Measurements from ENCODE around the gene MORC4. TPM values are rescaled to one million over a fixed set of nuclear protein-coding genes. Genes with fewer than 3 reads are reported as not detected.

The MORC4 gene
- total and polyA plus RNA-seq, 2 experiments from 2014 or later, result 27.7 to 35.7 TPM

GRCh38 chrX:106903291-106903824, 96.7 kb downstream of the MORC4 start, which contains the start of gene RIPPLY1:
TSS of gene RIPPLY1 (minus strand) at chrX:106903341. CDS start at chrX:106903287, 54 bp downstream.
- H3K4me2 ChIP-seq, result no peak within 1 kb of the TSS
- H3K27me3 ChIP-seq, result no peaks in the 10 kb centered on the region
- H3K4me3 ChIP-seq, result no peak within 1 kb of the TSS
- no peak within 1 kb of the TSS for H2AFZ ChIP-seq
- no peaks in the 10 kb centered on the region for H4K20me1 ChIP-seq (ENCODE audit: insufficient read depth, poor library complexity, severe bottlenecking)
- no peak for DNase-seq (ENCODE audit: low spot score)
- H3K27ac ChIP-seq, result peak within 1 kb of the TSS; percentile 48
- no peaks in the 10 kb centered on the region for H3K4me1 ChIP-seq (ENCODE audit: insufficient read depth)
- H3K79me2 ChIP-seq, result no peaks in the 10 kb centered on the region
- 71% methylated on average over 1 of the region's 1 CpG for WGBS (ENCODE audit: low lambda C conversion rate, missing lambda C conversion rate)
- H3K36me3 ChIP-seq (replicated peaks; ENCODE audit: insufficient read depth, low read depth), result no peaks in the 10 kb centered on the region
- H3K9me3 ChIP-seq (ENCODE audit: low read depth), result no peaks in the 10 kb centered on the region
- no peaks in the 10 kb centered on the region for H3K9me2 ChIP-seq (replicated peaks; ENCODE audit: insufficient read depth)
- TF ChIP-seq EZH2phosphoT487 (IDR thresholded peaks at IDR 0.05; ENCODE audit: low read depth, severe bottlenecking, unreplicated experiment) (no peak), EZH2 (IDR thresholded peaks at IDR 0.05; ENCODE audit: borderline replicate concordance) (no peak), CTCF (IDR thresholded peaks at IDR 0.05; ENCODE audit: poor library complexity) (no peak)

DNA sequence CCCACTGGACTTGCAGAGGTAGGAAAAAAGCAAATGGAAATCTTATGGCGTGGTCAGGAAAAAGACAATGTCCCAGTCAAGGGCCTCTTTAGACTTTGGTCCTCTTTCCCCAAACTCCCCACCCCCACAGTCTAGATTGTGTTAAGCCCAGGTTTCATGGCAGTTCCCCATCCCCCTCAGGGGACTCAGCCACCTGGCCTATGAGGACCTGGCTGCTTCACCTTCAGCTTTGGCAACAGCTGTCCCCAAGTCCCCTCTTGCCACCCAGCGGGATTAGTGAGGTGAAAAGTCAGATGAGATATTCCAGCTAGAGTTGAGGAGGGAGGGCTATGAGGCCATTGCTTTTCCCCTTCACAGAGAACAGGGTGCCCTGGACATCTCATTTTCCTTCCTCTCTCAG, 97.3 kb downstream of the MORC4 start:
- Histone ChIP-seq H2AFZ (no peak overlapping the region), H3K27me3 (no peaks in the 10 kb centered on the region), H3K4me1 (ENCODE audit: insufficient read depth) (no peaks in the 10 kb centered on the region), H3K4me2 (no peak overlapping the region), H4K20me1 (ENCODE audit: insufficient read depth, poor library complexity, severe bottlenecking) (no peaks in the 10 kb centered on the region), H3K36me3 (replicated peaks; ENCODE audit: insufficient read depth, low read depth) (no peaks in the 10 kb centered on the region), H3K4me3 (no peak overlapping the region), H3K9me2 (replicated peaks; ENCODE audit: insufficient read depth) (no peaks in the 10 kb centered on the region), H3K27ac (peak overlapping the region; percentile 48), H3K79me2 (no peaks in the 10 kb centered on the region), H3K9me3 (ENCODE audit: low read depth) (no peaks in the 10 kb centered on the region)
- TF ChIP-seq EZH2 (IDR thresholded peaks at IDR 0.05; ENCODE audit: borderline replicate concordance) (no peak), CTCF (IDR thresholded peaks at IDR 0.05; ENCODE audit: poor library complexity) (no peak), EZH2phosphoT487 (IDR thresholded peaks at IDR 0.05; ENCODE audit: low read depth, severe bottlenecking, unreplicated experiment) (no peak)
- DNase-seq (ENCODE audit: low spot score), result peak; percentile 43
- 65% methylated on average over 2 of the region's 2 CpGs for WGBS (ENCODE audit: low lambda C conversion rate, missing lambda C conversion rate)

- WGBS (ENCODE audit: low lambda C conversion rate, missing lambda C conversion rate), result 69% methylated on average over 4 of the region's 4 CpGs
- no peaks in the 10 kb centered on the region for H3K79me2 ChIP-seq
- no peak overlapping the region for H3K4me2 ChIP-seq
- no peak overlapping the region for H3K4me3 ChIP-seq
- H2AFZ ChIP-seq, result no peak overlapping the region
- H3K36me3 ChIP-seq (replicated peaks; ENCODE audit: insufficient read depth, low read depth), result no peaks in the 10 kb centered on the region
- no peaks in the 10 kb centered on the region for H4K20me1 ChIP-seq (ENCODE audit: insufficient read depth, poor library complexity, severe bottlenecking)
- H3K4me1 ChIP-seq (ENCODE audit: insufficient read depth), result no peaks in the 10 kb centered on the region
- H3K27me3 ChIP-seq, result no peaks in the 10 kb centered on the region
- TF ChIP-seq EZH2phosphoT487 (IDR thresholded peaks at IDR 0.05; ENCODE audit: low read depth, severe bottlenecking, unreplicated experiment) (no peak), EZH2 (IDR thresholded peaks at IDR 0.05; ENCODE audit: borderline replicate concordance) (no peak), CTCF (IDR thresholded peaks at IDR 0.05; ENCODE audit: poor library complexity) (no peak)
- no peak overlapping the region for H3K27ac ChIP-seq
- no peaks in the 10 kb centered on the region for H3K9me2 ChIP-seq (replicated peaks; ENCODE audit: insufficient read depth)
- DNase-seq (ENCODE audit: low spot score), result no peak
- H3K9me3 ChIP-seq (ENCODE audit: low read depth), result no peaks in the 10 kb centered on the region
Observed at GRCh38 chrX:106901781-106902219, 98.2 kb downstream of the MORC4 start.
